C4-2B (cell line): Measurements from ENCODE around the gene BMP7.

ENCODE experiments used
- H3K27ac ChIP-seq: fragments of 450-650 bp; 2 replicates; pipeline ENCODE4 v1.5.1; 2017
- ZFX ChIP-seq: fragments of 450-650 bp; IDR thresholded peaks from 2 replicates; pipeline ENCODE4 v1.6.1; 2017
- TF ChIP-seq, protein P1 (sequence below): fragments of 450-650 bp; conservative IDR thresholded peaks from 2 replicates; pipeline ENCODE4 v1.5.1; 2017; ENCODE audit warnings: mild to moderate bottlenecking

The BMP7 gene

DNA sequence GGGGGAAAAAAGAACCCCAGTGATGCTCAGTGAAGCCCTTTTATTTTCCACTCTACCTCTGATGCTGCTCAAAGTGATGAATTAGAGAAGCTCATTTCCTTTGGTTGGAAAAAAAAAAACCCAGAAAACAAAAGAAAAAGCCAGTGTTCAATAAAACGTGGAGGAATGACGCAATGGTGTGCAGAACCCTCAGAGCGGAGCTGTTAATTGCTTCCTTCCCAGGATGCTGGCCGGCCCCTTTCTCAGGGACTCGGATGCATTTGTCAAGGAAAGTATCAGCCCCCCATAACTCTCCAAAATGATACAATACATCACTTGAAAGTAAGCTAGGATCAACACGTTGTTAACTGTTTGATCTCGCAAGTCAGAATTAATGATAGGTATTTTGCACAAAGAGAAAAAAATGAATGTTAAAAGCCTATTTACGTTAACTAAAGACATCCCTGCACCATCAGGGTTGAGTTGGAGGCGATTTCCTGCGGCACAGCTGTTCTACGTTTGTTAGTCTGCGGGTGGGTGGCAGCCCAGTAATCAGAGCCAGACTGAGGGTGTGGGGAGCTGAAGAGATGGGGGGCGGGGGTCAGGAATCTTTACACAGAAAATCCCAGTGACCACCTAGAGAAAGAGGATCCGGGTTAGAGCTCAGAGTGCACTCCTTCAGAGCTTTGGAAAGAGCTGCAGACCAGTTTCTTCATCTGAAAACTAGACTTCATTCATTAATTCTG lies 132.4 kb downstream of the BMP7 start:
- H3K27ac ChIP-seq: no peak overlapping the region
- no peak for TF ChIP-seq ZFX
- TF ChIP-seq, protein P1, sequence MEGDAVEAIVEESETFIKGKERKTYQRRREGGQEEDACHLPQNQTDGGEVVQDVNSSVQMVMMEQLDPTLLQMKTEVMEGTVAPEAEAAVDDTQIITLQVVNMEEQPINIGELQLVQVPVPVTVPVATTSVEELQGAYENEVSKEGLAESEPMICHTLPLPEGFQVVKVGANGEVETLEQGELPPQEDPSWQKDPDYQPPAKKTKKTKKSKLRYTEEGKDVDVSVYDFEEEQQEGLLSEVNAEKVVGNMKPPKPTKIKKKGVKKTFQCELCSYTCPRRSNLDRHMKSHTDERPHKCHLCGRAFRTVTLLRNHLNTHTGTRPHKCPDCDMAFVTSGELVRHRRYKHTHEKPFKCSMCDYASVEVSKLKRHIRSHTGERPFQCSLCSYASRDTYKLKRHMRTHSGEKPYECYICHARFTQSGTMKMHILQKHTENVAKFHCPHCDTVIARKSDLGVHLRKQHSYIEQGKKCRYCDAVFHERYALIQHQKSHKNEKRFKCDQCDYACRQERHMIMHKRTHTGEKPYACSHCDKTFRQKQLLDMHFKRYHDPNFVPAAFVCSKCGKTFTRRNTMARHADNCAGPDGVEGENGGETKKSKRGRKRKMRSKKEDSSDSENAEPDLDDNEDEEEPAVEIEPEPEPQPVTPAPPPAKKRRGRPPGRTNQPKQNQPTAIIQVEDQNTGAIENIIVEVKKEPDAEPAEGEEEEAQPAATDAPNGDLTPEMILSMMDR: no peak

GRCh38 chr20:57131601-57132391 lies 134.6 kb downstream of the BMP7 start:
- TF ChIP-seq, protein P1: no peak
- TF ChIP-seq ZFX: no peak
- no peak overlapping the region for H3K27ac ChIP-seq

DNA sequence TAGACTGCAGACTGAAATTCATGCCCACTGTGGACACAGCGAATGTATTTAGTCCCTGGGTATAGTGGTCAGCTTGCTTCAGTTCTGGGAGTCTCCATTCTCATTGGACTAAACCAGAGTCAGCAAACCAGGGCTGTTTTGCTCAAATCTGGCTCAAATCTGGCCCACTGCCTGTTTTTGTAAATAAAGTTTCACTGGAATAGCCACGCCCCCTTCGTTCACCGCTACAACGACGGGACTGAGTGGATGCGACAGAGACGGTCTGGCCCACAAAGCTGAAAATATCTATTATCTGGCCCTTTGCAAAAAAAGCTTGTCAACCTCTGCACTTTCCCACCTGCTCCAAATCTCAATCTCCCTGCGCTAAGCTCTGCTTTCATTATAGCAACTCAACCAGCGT lies 135.4 kb downstream of the BMP7 start:
- TF ChIP-seq ZFX: no peak
- TF ChIP-seq, protein P1: no peak
- H3K27ac ChIP-seq: no peak overlapping the region

- no peak overlapping the region for H3K27ac ChIP-seq
- no peak for TF ChIP-seq ZFX
- TF ChIP-seq, protein P1: no peak
Observed at GRCh38 chr20:57130160-57130772, 136.2 kb downstream of the BMP7 start.

- no peak overlapping the region for H3K27ac ChIP-seq
- no peak for TF ChIP-seq ZFX
- TF ChIP-seq, protein P1: no peak
Observed at GRCh38 chr20:57129303-57129702, 137.1 kb downstream of the BMP7 start.

DNA sequence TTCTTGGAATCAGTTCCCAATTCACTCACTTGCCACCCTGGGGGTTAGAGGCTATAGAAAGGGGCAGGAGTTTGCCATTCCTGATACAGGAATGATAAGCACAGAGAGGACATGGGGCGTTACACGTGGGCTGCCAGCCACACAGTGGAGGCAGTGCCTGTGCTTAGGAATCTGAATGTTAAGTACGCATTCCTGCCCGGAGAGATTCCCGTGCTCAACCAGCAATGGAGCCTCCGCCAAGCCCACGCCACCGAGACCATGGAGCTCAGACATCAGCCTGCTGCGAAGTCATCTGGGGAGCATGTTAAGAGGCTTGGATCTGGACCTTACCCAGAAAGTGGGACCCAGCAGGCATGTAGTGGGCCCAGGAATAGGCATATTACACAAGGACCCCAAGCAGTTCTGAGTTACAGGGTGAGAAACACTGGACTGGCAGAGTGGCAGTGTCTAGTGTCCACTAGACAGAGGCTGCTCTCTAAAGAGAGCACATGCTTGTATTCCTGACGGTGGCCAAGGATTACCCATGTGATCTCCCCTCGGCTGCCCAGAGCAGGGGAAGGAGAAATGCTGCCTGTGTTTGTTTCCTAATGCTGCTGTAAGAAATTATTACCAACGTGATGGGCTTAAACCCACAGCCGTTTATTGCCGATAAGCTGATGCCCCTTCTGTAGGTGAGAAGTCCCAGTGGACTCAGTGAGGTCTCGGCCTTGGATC lies 138.2 kb downstream of the BMP7 start:
- TF ChIP-seq, protein P1: no peak
- no peak for TF ChIP-seq ZFX
- H3K27ac ChIP-seq: no peak overlapping the region
